ENCODE measurements around the gene IGSF8.

DNA sequence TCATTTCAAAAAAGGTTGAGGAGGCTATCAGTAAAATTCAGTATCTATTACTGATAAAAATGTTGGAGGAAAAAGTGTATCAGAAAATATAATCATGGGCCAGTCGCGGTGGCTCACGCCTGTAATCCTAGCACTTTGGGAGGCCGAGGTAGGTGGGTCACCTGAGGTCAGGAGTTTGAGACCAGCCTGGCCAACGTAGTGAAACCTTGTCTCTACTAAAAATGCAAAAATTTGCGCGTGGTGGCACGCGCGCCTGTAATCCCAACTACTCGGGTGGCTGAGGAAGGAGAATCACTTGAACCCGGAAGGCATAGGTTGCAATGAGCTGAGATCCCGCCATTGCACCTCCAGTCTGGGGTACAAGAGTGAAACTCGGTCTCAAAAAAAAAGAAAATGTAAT lies 47.7 kb upstream of the IGSF8 start:
- TF ChIP-seq, protein P1, sequence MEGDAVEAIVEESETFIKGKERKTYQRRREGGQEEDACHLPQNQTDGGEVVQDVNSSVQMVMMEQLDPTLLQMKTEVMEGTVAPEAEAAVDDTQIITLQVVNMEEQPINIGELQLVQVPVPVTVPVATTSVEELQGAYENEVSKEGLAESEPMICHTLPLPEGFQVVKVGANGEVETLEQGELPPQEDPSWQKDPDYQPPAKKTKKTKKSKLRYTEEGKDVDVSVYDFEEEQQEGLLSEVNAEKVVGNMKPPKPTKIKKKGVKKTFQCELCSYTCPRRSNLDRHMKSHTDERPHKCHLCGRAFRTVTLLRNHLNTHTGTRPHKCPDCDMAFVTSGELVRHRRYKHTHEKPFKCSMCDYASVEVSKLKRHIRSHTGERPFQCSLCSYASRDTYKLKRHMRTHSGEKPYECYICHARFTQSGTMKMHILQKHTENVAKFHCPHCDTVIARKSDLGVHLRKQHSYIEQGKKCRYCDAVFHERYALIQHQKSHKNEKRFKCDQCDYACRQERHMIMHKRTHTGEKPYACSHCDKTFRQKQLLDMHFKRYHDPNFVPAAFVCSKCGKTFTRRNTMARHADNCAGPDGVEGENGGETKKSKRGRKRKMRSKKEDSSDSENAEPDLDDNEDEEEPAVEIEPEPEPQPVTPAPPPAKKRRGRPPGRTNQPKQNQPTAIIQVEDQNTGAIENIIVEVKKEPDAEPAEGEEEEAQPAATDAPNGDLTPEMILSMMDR (IDR thresholded peaks at IDR 0.05) = no peak
- TF ChIP-seq POLR2A (IDR thresholded peaks at IDR 0.05) (no peak), POLR2AphosphoS5 (IDR thresholded peaks at IDR 0.05; ENCODE audit: insufficient read depth in 1 of 2, low read depth in 1 of 2) (no peak)

Data from vagina (tissue), 2 donors.